HepG2 (cell line): Measurements from ENCODE around the gene FLACC1. TPM values are rescaled to one million over a fixed set of nuclear protein-coding genes. Genes with fewer than 3 reads are reported as not detected.

Experiments used
- ATAC-seq: fragments of 200-7000 bp; cut with Tn5 transposase; 3 replicates; pipeline ENCODE4 v1.9.1; 2020; ENCODE audit warnings: mild to moderate bottlenecking, moderate library complexity
- BruUV-seq: library from RNA; stranded (reverse); fragments of 400-500 nt; replicated peaks from 2 replicates; lab custom pipeline; 2021; lab: Mats Ljungman, UMichigan
- CTCF ChIA-PET: fragments of 300-600 bp; formaldehyde crosslinking; extraction: SDS; loops from one replicate; lab custom pipeline; 2021; ENCODE audit warnings: low total read pairs, inconsistent platforms, low intra/inter-chr PET ratio; lab: Yijun Ruan, JAX
- POLR2A ChIA-PET: fragments of 350-600 bp; sonication (Branson Sonifier 250); formaldehyde crosslinking; loops from one replicate; lab custom pipeline; 2020; ENCODE audit warnings: antibody characterized with exemption, inconsistent platforms; lab: Yijun Ruan, JAX
- DNase-seq: peaks from one replicate; pipeline ENCODE4 v3.0.0-alpha.2; 2015; ENCODE audit warnings: low spot score
- FAIRE-seq: peaks from 3 replicates; lab custom pipeline; 2011; peaks lifted over from hg19 to GRCh38; lab: Jason Lieb, UNC
- H2AFZ ChIP-seq: one replicate; pipeline ENCODE4 v1.6.1; 2011; ENCODE audit warnings: low read length, inconsistent platforms
- H3K27ac ChIP-seq: fragments of 300-600 bp; 3 replicates; pipeline ENCODE4 v1.8.0; 2011; ENCODE audit warnings: mixed run types, mild to moderate bottlenecking, mixed read lengths, low read length, inconsistent platforms; ENCODE audit not compliant: insufficient read depth; ENCODE audit errors: extremely low read length
- H3K27me3 ChIP-seq, 2 experiments: fragments of 200-600 bp in 1 of 2; 2 replicates in 1 of 2; 3 replicates in 1 of 2; pipeline versions ENCODE4 v1.6.0 to v1.8.0; 2011; ENCODE audit warnings: low read length in 2 of 2, mild to moderate bottlenecking in 2 of 2, moderate library complexity in 2 of 2, inconsistent platforms in 1 of 2; ENCODE audit not compliant: insufficient read depth in 2 of 2, control insufficient read depth in 1 of 2
- H3K36me3 ChIP-seq, 2 experiments: fragments of 200-600 bp in 1 of 2; replicated peaks in 1 of 2; 2 replicates in 1 of 2; 3 replicates in 1 of 2; pipeline versions ENCODE4 v1.5.1 to v1.8.0; 2011; ENCODE audit warnings: low read length in 2 of 2, inconsistent platforms in 1 of 2; ENCODE audit not compliant: insufficient read depth in 2 of 2, control insufficient read depth in 1 of 2
- H3K4me1 ChIP-seq: 2 replicates; pipeline ENCODE4 v1.5.1; 2012; ENCODE audit warnings: low read length, inconsistent platforms; ENCODE audit not compliant: insufficient read depth
- H3K4me2 ChIP-seq: 2 replicates; pipeline ENCODE4 v1.6.0; 2011; ENCODE audit warnings: low read depth, low read length, inconsistent platforms
- H3K4me3 ChIP-seq, 3 experiments: fragments of 200-600 bp in 1 of 3; sonication (generic), shearing (Covaris generic) in 1 of 3; replicated peaks in 1 of 3; 2 replicates each; pipeline ENCODE4 v1.5.1; 2011 to 2016; ENCODE audit warnings: low read length in 3 of 3, inconsistent platforms in 2 of 3, low read depth in 2 of 3, mild to moderate bottlenecking in 2 of 3, control low read depth in 1 of 3, mixed read lengths in 1 of 3; ENCODE audit not compliant: insufficient read depth in 1 of 3
- H3K79me2 ChIP-seq: one replicate; pipeline ENCODE4 v1.6.1; 2011; ENCODE audit warnings: low read length, inconsistent platforms; ENCODE audit not compliant: insufficient read depth
- H3K9ac ChIP-seq: 2 replicates; pipeline ENCODE4 v1.6.0; 2011; ENCODE audit warnings: mild to moderate bottlenecking, low read depth, low read length, inconsistent platforms; ENCODE audit not compliant: insufficient read depth
- H3K9me3 ChIP-seq: 2 replicates; pipeline ENCODE4 v1.5.1; 2012; ENCODE audit warnings: mild to moderate bottlenecking, low read length
- H4K20me1 ChIP-seq: 2 replicates; pipeline ENCODE4 v1.6.0; 2011; ENCODE audit warnings: inconsistent platforms, mild to moderate bottlenecking, low read length, moderate library complexity; ENCODE audit not compliant: insufficient read depth
- ATF4 ChIP-seq, 2 experiments: fragments of 450-650 bp in 1 of 2; sonication (generic) in 1 of 2; formaldehyde crosslinking; IDR thresholded peaks; 2 replicates each; pipeline versions ENCODE4 v1.5.0 to v1.8.0; 2020 to 2022; ENCODE audit warnings: mild to moderate bottlenecking in 1 of 2, missing genetic modification reagents in 1 of 2
- ELF4 ChIP-seq: sonication (generic); formaldehyde crosslinking; IDR thresholded peaks from 2 replicates; pipeline ENCODE4 v1.5.0; 2020; ENCODE audit warnings: missing genetic modification reagents, mild to moderate bottlenecking, moderate library complexity, borderline replicate concordance
- POGZ ChIP-seq: sonication (generic); formaldehyde crosslinking; IDR thresholded peaks from 2 replicates; pipeline ENCODE4 v1.4.0; 2020; ENCODE audit warnings: mild to moderate bottlenecking, missing genetic modification reagents
- ZNF160 ChIP-seq: sonication (generic); formaldehyde crosslinking; IDR thresholded peaks from 2 replicates; pipeline ENCODE4 v1.8.0; 2022; ENCODE audit warnings: mild to moderate bottlenecking, inconsistent platforms, missing genetic modification reagents
- ZNF383 ChIP-seq: sonication (generic); formaldehyde crosslinking; IDR thresholded peaks from 2 replicates; pipeline ENCODE4 v1.4.0; 2020; ENCODE audit warnings: missing genetic modification reagents, mild to moderate bottlenecking, borderline replicate concordance
- ZSCAN9 ChIP-seq: IDR thresholded peaks from 2 replicates; pipeline ENCODE4 v1.6.1; 2016; ENCODE audit warnings: borderline replicate concordance
- WGBS: methylation state at CpG from one replicate; pipeline ENCODE4 v1.1.6; 2017; ENCODE audit warnings: low lambda C conversion rate; 5-methylcytosine and 5-hydroxymethylcytosine counted together
- in situ Hi-C: cut with HindIII; loops from 2 replicates; pipeline ENCODE4 v1.10.0; 2017; ENCODE audit warnings: low pct_unique_long_range_greater_than_20kb; ENCODE audit not compliant: extremely low pct_ligation_motif_present
- intact Hi-C: fragments of 100-400 bp; cut with micrococcal nuclease; formaldehyde crosslinking; loops from one replicate; pipeline ENCODE4 v1.10.0; 2022; ENCODE audit not compliant: unreplicated experiment
- polyA plus RNA-seq, 8 experiments: library from polyadenylated mRNA; depleted of rRNA in 3 of 8; stranded (reverse) in 7 of 8; unstranded in 1 of 8; fragments of >200 nt; fragmentation: Illumina TruSeq in 4 of 8; extraction: Trizol in 4 of 8; gene quantifications; 2 replicates each; pipeline versions ENCODE4 v1.2.1 to v1.2.3, GENCODE V29; 2011 to 2016; ENCODE audit warnings: low read depth in 4 of 8, missing spikeins in 1 of 8, mixed read lengths in 1 of 8; ENCODE audit not compliant: insufficient read depth in 1 of 8
- total RNA-seq, 5 experiments: library from RNA; depleted of rRNA; stranded (reverse); fragments of >200 nt; fragmentation: Illumina TruSeq; extraction: Trizol; gene quantifications; 2 replicates each; pipeline ENCODE4 v1.2.3, GENCODE V29; 2016; ENCODE audit warnings: low read depth in 1 of 5
- TF ChIP-seq, protein P1 (sequence below): sonication (generic); formaldehyde crosslinking; IDR thresholded peaks from 2 replicates; pipeline ENCODE4 v1.8.1; 2023; ENCODE audit warnings: missing genetic modification reagents, mild to moderate bottlenecking, borderline replicate concordance
- TF ChIP-seq, protein P2 (sequence below): sonication (generic); formaldehyde crosslinking; IDR thresholded peaks from 2 replicates; pipeline ENCODE4 v1.8.1; 2023; ENCODE audit warnings: mild to moderate bottlenecking, missing genetic modification reagents, borderline replicate concordance

Gene FLACC1
- total and polyA plus RNA-seq, 2 of the 13 experiments (the other 11 are each of a cell fraction or from before 2014, with no cell fraction given) = 0.35 to 0.59 TPM

DNA sequence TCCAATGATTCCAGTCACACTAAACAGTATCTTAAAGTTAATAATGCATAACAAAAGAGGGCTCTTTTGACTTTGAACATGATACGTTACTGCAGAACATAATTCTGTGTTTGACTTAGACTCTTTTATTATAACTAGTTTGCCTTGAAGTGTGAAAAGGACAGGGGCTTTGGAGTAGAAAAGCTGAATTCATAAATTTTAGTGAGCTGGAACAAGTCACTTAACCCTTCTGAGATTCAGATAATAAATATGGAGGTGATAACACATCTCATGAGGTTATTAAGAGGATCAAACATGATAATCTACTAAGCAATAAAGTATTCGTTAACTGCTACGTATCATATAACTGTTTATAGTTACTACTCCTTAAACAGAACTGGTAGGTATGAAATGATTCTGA is 44.7 kb upstream of the FLACC1 start (continued):
- no peak for TF ChIP-seq ELF4 (CRISPR knock-in tag)
- TF ChIP-seq ZNF160 (CRISPR knock-in tag) = no peak
- TF ChIP-seq ZNF383 = no peak
- TF ChIP-seq, protein P1, sequence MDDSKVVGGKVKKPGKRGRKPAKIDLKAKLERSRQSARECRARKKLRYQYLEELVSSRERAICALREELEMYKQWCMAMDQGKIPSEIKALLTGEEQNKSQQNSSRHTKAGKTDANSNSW (CRISPR knock-in tag) = no peak
- no peak for TF ChIP-seq ZSCAN9 (CRISPR knock-in tag)
- no peak for TF ChIP-seq POGZ (CRISPR knock-in tag)
- TF ChIP-seq, all 625 proteins: peak for 0

DNA sequence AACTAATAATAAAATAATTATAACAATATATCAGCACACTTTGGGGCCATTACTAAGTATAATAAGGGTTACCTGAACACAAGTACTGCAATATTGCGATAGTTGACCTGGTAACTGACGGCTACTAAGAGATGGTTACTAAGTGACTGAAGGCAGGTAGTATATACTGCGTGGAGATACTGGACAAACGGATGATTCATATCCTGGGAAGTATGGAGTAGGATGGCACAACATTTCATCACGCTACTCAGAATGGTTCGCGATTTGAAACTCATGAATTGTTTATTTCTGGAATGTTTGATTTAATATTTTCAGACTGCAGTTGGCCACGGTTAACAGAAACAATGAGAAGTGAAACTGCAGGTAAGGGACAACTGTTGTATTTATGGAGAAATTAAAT is 39.5 kb upstream of the FLACC1 start:
- no peak for ATAC-seq
- no TSS peak for BruUV-seq
- POLR2A ChIA-PET = interaction anchor here (1.3 kb wide), 1 partner anchor 164 kb away, joined by 4 read pairs; no protein-coding TSS in a partner anchor

More for the DNA sequence above, 39.5 kb upstream of the FLACC1 start:
- WGBS = 91% methylated on average over 8 of the region's 8 CpGs
- no peaks in the 10 kb centered on the region for H3K27me3 ChIP-seq
- no peak overlapping the region for H3K27ac ChIP-seq
- peak in 1 of 2 experiments; percentile 46; a peak in 1 of 4 replicates for TF ChIP-seq ATF4 (CRISPR knock-in tag; IDR thresholded peaks at IDR 0.05)
- TF ChIP-seq, protein P2, sequence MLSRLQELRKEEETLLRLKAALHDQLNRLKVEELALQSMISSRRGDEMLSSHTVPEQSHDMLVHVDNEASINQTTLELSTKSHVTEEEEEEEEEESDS (CRISPR knock-in tag) = no peak
- TF ChIP-seq, all 625 proteins: peak for 1
- Histone ChIP-seq H4K20me1 (no peaks in the 10 kb centered on the region), H3K79me2 (no peaks in the 10 kb centered on the region), H3K4me3 (no peak overlapping the region), H3K4me2 (no peak overlapping the region), H3K4me1 (no peaks in the 10 kb centered on the region), H3K36me3 (peaks cover 7 to 64% of the 10 kb centered on the region in 2 experiments), H2AFZ (no peak overlapping the region), H3K9me3 (no peaks in the 10 kb centered on the region), H3K9ac (no peak overlapping the region)
- intact Hi-C loops = no loop called here
- DNase-seq (no peak), FAIRE-seq (no peak)
- CTCF ChIA-PET = no interaction called here
- in situ Hi-C loops = no loop called here
